Measurements from ENCODE around the gene HES2.
"Not testable (repeated sequence)": the region's sequence is repeated elsewhere in the genome, so short reads cannot be mapped to it uniquely, and the experiment has no call there.

The HES2 gene

GRCh38 chr1:6389971-6390370, 29.7 kb downstream of the HES2 start:
- no peak for DNase-seq (ENCODE audit: low spot score)

- no peak for DNase-seq (ENCODE audit: low spot score)
Observed at GRCh38 chr1:6386371-6386949, 33.3 kb downstream of the HES2 start.

- peak; percentile 92 for DNase-seq (ENCODE audit: low spot score)
Observed at GRCh38 chr1:6385488-6386191, 34.1 kb downstream of the HES2 start.

GRCh38 chr1:6384962-6385361, 34.8 kb downstream of the HES2 start:
- no peak for DNase-seq (ENCODE audit: low spot score)

GRCh38 chr1:6384135-6384534, 35.6 kb downstream of the HES2 start:
- no peak for DNase-seq (ENCODE audit: low spot score)

- DNase-seq (ENCODE audit: low spot score): no peak
Observed at GRCh38 chr1:6380037-6380436, 39.7 kb downstream of the HES2 start.

- DNase-seq (ENCODE audit: low spot score): peak; percentile 49
Observed at GRCh38 chr1:6378096-6378746, 41.5 kb downstream of the HES2 start.

- DNase-seq (ENCODE audit: low spot score): no peak
Observed at GRCh38 chr1:6373961-6374720, 45.6 kb downstream of the HES2 start.

GRCh38 chr1:6372236-6372635, 47.5 kb downstream of the HES2 start:
- DNase-seq (ENCODE audit: low spot score): not testable (repeated sequence)

GRCh38 chr1:6370006-6370405, 49.7 kb downstream of the HES2 start:
- no peak for DNase-seq (ENCODE audit: low spot score)

GRCh38 chr1:6367381-6368012, 52.2 kb downstream of the HES2 start:
- no peak for DNase-seq (ENCODE audit: low spot score)

- DNase-seq (ENCODE audit: low spot score): no peak
Observed at GRCh38 chr1:6365047-6365446, 54.7 kb downstream of the HES2 start.

GRCh38 chr1:6363085-6363884, 56.4 kb downstream of the HES2 start:
- DNase-seq (ENCODE audit: low spot score): not testable (repeated sequence)
